HG02642 (cell line): ENCODE results near the gene SYT1.

Experiments used
- ATAC-seq: cut with Tn5 transposase; IDR thresholded peaks from one replicate; pipeline ENCODE4 v1.9.1; 2021; ENCODE audit warnings: mild to moderate bottlenecking; ENCODE audit not compliant: unreplicated experiment, poor library complexity

The SYT1 gene

DNA sequence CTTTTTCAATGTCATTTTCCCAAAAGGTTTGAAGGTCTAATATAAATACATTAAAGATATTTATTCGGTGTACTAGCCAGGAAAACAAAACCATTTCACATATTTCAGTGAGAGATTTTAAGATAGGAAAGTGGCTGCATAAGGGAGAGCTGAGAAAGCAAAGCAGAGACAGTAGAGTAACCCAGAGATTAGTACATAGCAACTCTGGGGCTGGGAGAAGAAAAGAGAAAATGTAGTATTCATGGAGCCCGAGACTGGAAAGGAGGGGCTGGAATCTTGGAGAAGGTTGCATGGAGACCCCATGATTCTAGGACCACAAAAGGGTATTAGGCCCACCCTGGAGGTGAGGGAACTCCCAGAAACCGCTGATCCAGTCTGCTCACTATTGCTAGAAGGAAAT is 589.2 kb downstream of the SYT1 start:
- no peak for ATAC-seq

DNA sequence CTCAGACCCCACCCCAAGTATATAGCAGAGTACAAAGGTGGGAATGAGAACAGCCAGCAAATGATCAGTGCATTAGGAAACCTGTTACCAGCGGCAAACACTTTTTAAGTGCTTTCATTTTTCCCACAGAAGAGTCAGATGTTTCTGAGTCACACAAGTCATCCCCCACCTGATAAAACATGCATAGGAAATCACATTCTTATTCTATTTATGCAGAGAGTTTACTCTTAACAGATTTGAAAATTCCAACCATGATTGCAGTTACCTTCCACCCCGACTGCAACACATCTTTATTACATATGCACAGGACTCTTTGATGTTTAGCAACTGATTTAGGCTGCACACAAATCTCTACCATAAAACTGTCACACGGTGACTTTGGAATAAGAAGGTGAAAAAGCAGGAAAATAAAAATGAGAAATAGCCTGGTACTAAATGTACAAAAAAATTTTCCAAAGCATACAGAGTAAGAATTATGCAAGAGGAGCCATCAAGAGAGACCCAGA is 589.8 kb downstream of the SYT1 start:
- no peak for ATAC-seq

DNA sequence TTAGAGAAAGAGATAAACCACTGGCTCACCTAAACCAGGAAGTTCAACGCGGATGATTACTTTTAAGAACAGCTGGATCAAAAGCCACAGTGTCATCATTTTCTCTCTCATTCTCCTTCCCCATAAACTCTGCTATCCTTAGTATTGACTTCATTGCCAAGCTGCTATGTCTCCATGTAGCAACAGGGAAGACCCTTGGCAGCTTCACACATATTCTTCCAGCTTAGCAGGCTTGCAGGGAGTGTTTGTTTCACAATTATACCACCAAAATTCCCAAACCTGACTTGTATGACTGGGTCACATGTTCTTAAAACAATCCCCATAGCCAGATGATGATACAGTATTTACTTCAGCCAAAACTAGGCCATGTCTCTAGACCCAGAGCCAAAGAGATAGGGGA is 590.7 kb downstream of the SYT1 start:
- ATAC-seq: no peak

DNA sequence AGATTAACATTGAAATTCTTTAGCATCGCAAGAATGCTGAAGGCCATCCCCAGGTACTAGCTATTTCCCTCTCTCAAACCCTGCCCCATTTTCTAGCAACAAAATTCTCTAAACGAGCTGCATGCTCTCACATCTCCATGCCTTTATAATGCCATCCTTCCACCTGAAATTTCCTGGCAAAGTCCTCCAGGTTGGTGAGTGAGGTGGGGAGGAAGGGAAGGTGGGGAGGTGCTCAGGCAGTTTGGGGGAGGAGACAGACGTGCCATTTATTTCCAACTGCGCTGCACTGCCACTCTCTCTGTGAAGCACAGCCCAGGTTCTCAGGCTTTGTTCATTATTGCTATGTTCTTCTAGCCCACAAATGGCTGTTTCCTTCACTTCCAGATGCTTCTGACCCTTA is 617.7 kb downstream of the SYT1 start:
- no peak for ATAC-seq

DNA sequence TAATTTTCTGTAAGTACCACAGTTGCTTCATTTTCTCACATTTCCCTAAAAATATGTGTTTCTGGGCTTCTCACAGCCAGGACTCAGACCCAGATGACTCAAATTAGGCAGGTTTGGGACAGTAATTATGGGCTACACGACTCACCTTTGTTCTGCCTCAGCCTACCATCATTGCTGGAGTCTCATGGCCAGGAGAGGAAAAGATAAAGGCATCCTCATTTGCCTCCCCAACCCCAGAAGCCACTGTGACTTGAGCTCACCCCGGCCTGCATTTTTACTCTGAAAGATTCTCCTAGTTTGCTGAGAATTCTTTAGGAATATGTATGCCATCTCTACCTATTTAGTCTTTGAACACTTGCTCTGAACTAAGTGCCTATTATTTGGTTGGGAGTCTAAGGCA is 618.3 kb downstream of the SYT1 start:
- no peak for ATAC-seq

DNA sequence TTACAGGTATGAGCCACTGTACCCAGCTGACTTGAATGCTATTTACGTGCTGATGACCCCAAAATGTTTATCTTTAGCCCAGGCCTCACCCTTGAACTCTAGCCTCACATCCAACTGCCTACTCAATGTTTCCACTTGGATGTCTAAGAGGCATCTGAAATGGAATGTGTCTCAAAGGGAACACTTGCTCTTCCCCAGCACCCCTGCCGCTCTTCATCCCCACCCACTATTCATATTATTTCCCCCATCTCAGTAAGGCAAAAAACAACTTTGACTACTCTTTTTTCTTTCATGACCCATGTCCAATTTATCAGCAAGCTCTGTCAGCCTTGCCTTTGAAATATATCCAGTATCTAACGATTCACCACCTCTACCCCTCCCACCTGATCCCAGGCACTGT is 621.6 kb downstream of the SYT1 start:
- no peak for ATAC-seq

DNA sequence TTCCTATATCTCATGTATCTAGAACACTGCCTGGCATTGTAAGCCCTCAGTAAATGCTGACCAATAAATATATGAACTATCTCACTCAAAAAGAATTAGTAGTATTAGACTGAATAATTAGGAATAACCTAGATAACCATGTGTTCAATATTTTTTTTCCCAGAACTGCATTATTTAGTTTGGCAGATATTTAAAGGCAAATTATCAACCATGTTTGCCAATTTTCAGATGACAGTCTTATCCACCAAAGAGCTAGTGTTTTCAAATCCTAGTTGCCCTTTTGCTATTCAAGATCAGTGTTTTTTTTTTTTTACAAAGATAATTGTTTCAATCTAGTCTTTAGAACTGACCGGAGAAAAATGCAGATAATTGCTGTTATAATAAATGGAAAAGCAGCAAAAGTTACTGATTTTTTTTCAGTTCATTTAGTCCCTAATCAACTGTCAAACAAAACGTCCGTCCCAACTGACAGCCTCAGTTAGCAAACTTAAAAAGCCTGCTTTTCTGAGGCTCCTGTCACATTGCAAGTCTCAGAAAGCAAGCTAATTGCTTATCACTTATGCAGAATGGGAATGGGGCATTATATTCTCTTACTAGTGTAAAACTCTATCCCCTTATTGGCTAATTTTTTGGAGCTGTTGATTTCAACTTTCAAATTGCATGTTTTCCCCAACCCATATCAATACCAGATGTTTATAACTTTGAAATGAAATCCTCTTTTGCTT is 623.0 kb downstream of the SYT1 start:
- ATAC-seq: no peak
